IMR-90 (cell line): ENCODE data around the gene PYROXD2. TPM values are rescaled to one million over a fixed set of nuclear protein-coding genes. Genes with fewer than 3 reads are reported as not detected.

Experiments
- ATAC-seq: fragments of 200-7000 bp; cut with Tn5 transposase; 2 replicates; pipeline ENCODE4 v1.9.1; 2020; ENCODE audit warnings: low read depth, mild to moderate bottlenecking, moderate library complexity
- BruUV-seq: library from RNA; stranded (reverse); fragments of 400-500 nt; replicated peaks from 2 replicates; lab custom pipeline; 2021; lab: Mats Ljungman, UMichigan
- CTCF ChIA-PET: fragments of 300-600 bp; formaldehyde crosslinking; extraction: SDS; loops from one replicate; lab custom pipeline; 2021; ENCODE audit warnings: antibody characterized with exemption; lab: Yijun Ruan, JAX
- POLR2A ChIA-PET: fragments of 300-600 bp; sonication (Branson Sonifier 250); formaldehyde crosslinking; loops from one replicate; lab custom pipeline; 2022; ENCODE audit warnings: antibody characterized with exemption; ENCODE audit not compliant: unreplicated experiment; lab: Charles Lee
- DNase-seq: peaks from one replicate; pipeline ENCODE4 v3.0.0; 2013
- H2AFZ ChIP-seq: replicated peaks from 2 replicates; pipeline ENCODE3; 2013; ENCODE audit warnings: low read length, mild to moderate bottlenecking; ENCODE audit not compliant: poor library complexity
- H2AK5ac ChIP-seq: 2 replicates; pipeline ENCODE4 v1.6.1; 2013; ENCODE audit warnings: low read depth, low read length, inconsistent platforms
- H2AK9ac ChIP-seq: replicated peaks from 2 replicates; pipeline ENCODE3; 2013; ENCODE audit warnings: mild to moderate bottlenecking, low read depth, low read length, moderate library complexity; ENCODE audit not compliant: poor library complexity
- H2BK120ac ChIP-seq: 2 replicates; pipeline ENCODE4 v1.6.1; 2013; ENCODE audit warnings: low read depth, low read length, inconsistent platforms
- H2BK15ac ChIP-seq: 3 replicates; pipeline ENCODE4 v1.6.1; 2013; ENCODE audit warnings: low read depth, low read length, inconsistent platforms
- H2BK20ac ChIP-seq: 2 replicates; pipeline ENCODE4 v1.6.1; 2013; ENCODE audit warnings: low read depth, mild to moderate bottlenecking, inconsistent platforms, low read length, moderate library complexity
- H2BK5ac ChIP-seq: 2 replicates; pipeline ENCODE4 v1.6.1; 2013; ENCODE audit warnings: mild to moderate bottlenecking, low read depth, low read length, inconsistent platforms; ENCODE audit not compliant: poor library complexity, severe bottlenecking
- H3K14ac ChIP-seq: replicated peaks from 2 replicates; pipeline ENCODE4 v1.6.1; 2013; ENCODE audit warnings: low read depth, low read length, inconsistent platforms
- H3K18ac ChIP-seq: 2 replicates; pipeline ENCODE4 v1.6.1; 2013; ENCODE audit warnings: low read depth, low read length, control low read depth
- H3K23ac ChIP-seq: 2 replicates; pipeline ENCODE4 v1.6.1; 2013; ENCODE audit warnings: low read depth, low read length, inconsistent platforms
- H3K27ac ChIP-seq: 2 replicates; pipeline ENCODE4 v1.5.1; 2013; ENCODE audit warnings: mild to moderate bottlenecking, control low read depth, low read length; ENCODE audit not compliant: insufficient read depth
- H3K27me3 ChIP-seq: 2 replicates; pipeline ENCODE4 v1.6.1; 2013; ENCODE audit warnings: low read length; ENCODE audit not compliant: control insufficient read depth, insufficient read depth
- H3K36me3 ChIP-seq: 2 replicates; pipeline ENCODE4 v1.6.1; 2013; ENCODE audit warnings: low read length, mixed read lengths; ENCODE audit not compliant: control insufficient read depth, insufficient read depth
- H3K4ac ChIP-seq: 2 replicates; pipeline ENCODE4 v1.6.1; 2013; ENCODE audit warnings: low read depth, low read length, inconsistent platforms
- H3K4me1 ChIP-seq: 2 replicates; pipeline ENCODE4 v1.6.1; 2013; ENCODE audit warnings: low read length, mixed read lengths; ENCODE audit not compliant: control insufficient read depth, insufficient read depth
- H3K4me2 ChIP-seq: 2 replicates; pipeline ENCODE4 v1.6.1; 2013; ENCODE audit warnings: low read depth, mild to moderate bottlenecking, control low read depth, low read length, moderate library complexity
- H3K4me3 ChIP-seq: 2 replicates; pipeline ENCODE4 v1.5.1; 2013; ENCODE audit warnings: low read depth, mild to moderate bottlenecking, control low read depth, low read length, moderate library complexity; ENCODE audit not compliant: insufficient read depth
- H3K56ac ChIP-seq: 2 replicates; pipeline ENCODE4 v1.6.1; 2013; ENCODE audit warnings: low read length, inconsistent platforms; ENCODE audit not compliant: insufficient read depth; ENCODE audit errors: extremely low read depth
- H3K79me1 ChIP-seq, 2 experiments: 2 replicates each; pipeline ENCODE4 v1.6.1; 2013; ENCODE audit warnings: low read length in 2 of 2, inconsistent platforms in 1 of 2, low read depth in 1 of 2
- H3K9ac ChIP-seq: 2 replicates; pipeline ENCODE4 v1.6.1; 2013; ENCODE audit warnings: low read depth, low read length, control low read depth
- H3K9me1 ChIP-seq: 2 replicates; pipeline ENCODE4 v1.6.1; 2013; ENCODE audit warnings: low read length, inconsistent platforms; ENCODE audit not compliant: insufficient read depth
- H3K9me3 ChIP-seq: 2 replicates; pipeline ENCODE4 v1.6.1; 2013; ENCODE audit warnings: low read length; ENCODE audit not compliant: control insufficient read depth, insufficient read depth
- H4K20me1 ChIP-seq: 2 replicates; pipeline ENCODE4 v1.6.1; 2013; ENCODE audit warnings: low read length, inconsistent platforms; ENCODE audit not compliant: insufficient read depth
- H4K5ac ChIP-seq: 2 replicates; pipeline ENCODE4 v1.6.1; 2013; ENCODE audit warnings: mild to moderate bottlenecking, low read depth, low read length, control low read depth
- H4K8ac ChIP-seq, 2 experiments: 2 replicates each; pipeline ENCODE4 v1.6.1; 2013; ENCODE audit warnings: low read depth in 2 of 2, low read length in 2 of 2, control low read depth in 1 of 2, inconsistent platforms in 1 of 2
- H4K91ac ChIP-seq: 2 replicates; pipeline ENCODE4 v1.6.1; 2013; ENCODE audit warnings: low read depth, low read length, inconsistent platforms; ENCODE audit not compliant: insufficient read depth
- MAFK ChIP-seq: IDR thresholded peaks from 2 replicates; pipeline ENCODE4 v1.6.1; 2012; ENCODE audit warnings: low read depth, low read length, improper control_type of control experiment
- NFE2L2 ChIP-seq: fragments of 150-350 bp; IDR thresholded peaks from 2 replicates; pipeline ENCODE4 v1.6.1; 2016; ENCODE audit warnings: low read depth, mild to moderate bottlenecking, low read length
- POLR2A ChIP-seq: IDR thresholded peaks from 2 replicates; pipeline ENCODE4 v1.6.1; 2012; ENCODE audit warnings: mild to moderate bottlenecking, low read depth, low read length
- WGBS, 2 experiments: methylation state at CpG; one replicate each; pipeline versions ENCODE4 v1.1.5 to v1.1.7; 2013; ENCODE audit warnings: missing lambda C conversion rate in 2 of 2; ENCODE audit not compliant: insufficient read length in 1 of 2; ENCODE audit errors: extremely low coverage in 2 of 2; 5-methylcytosine and 5-hydroxymethylcytosine counted together
- dilution Hi-C: fragments of 300-500 bp; cut with HindIII; formaldehyde crosslinking; loops from one replicate; pipeline ENCODE4 v1.14.3; 2018; ENCODE audit warnings: low sequenced_read_pairs; ENCODE audit not compliant: unreplicated experiment
- in situ Hi-C: fragments of 300-500 bp; cut with MboI; formaldehyde crosslinking; loops from 3 replicates; pipeline ENCODE4 v1.14.3; 2019; ENCODE audit warnings: low sequenced_read_pairs, inconsistent platforms, mixed read lengths
- intact Hi-C: fragments of 100-400 bp; cut with micrococcal nuclease; formaldehyde crosslinking; loops from 2 replicates; pipeline ENCODE4 v1.10.0; 2022
- polyA plus RNA-seq, 3 experiments: library from polyadenylated mRNA; depleted of rRNA; stranded (reverse); fragments of >200 nt; gene quantifications; 2 replicates each; pipeline ENCODE4 v1.2.3, GENCODE V29; 2012; ENCODE audit warnings: low replicate concordance in 1 of 3
- total RNA-seq: library from RNA; depleted of rRNA; stranded (reverse); fragments of >200 nt; gene quantifications from 2 replicates; pipeline ENCODE4 v1.2.3, GENCODE V29; 2012

PYROXD2 gene
- total and polyA plus RNA-seq, 2 of the 4 experiments (the other 2 are of a cell fraction): 6.5 to 16.3 TPM

DNA sequence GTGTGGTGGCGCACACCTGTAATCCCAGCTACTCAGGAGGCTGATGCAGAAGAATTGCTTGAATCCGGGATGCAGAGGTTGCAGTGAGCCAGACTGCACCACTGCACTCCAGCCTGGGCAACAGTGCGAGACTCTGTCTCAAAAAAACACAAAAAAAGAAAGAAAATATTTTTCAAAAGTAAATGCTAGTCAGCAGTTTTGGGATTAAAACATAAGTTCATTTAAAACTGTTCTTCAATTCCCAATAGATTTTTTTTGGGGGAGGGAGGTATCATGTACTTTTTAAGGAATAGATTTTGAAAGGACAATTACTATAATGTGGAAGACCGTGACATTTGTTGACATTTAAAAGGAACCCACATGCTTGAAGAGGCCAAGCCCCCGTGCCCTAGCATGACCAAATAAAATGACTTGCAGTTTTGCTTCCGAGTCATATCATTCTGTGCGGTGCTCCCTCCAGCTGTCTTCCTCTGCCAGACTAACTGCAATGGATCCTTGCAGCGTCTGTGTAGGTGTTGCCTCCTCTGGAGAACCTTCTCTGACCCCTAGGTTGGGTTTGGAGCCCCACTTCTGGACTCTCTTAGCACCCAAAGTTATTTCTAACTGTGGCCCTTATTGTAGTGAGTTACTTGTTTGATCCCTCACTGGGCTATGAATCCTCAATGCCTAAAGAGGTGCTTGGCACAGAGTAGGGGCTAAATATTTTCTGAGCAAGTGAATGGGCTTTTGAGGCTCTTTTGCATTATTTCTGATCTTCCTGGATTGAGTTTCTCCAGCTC, 49.2 kb upstream of the PYROXD2 start:
- Histone ChIP-seq H3K9me1 (no peaks in the 10 kb centered on the region), H3K27ac (no peak overlapping the region), H4K91ac (no peak overlapping the region), H3K4me3 (no peak overlapping the region), H2BK120ac (no peak overlapping the region), H2BK15ac (no peak overlapping the region), H3K4me2 (no peak overlapping the region), H3K36me3 (no peaks in the 10 kb centered on the region), H2AFZ (peak overlapping the region; percentile 4), H2BK20ac (no peak overlapping the region), H3K9me3 (no peaks in the 10 kb centered on the region), H4K5ac (no peak overlapping the region), H3K23ac (no peak overlapping the region), H3K4ac (no peak overlapping the region; the same call in 1 of the 2 replicates), H3K79me1 (no peaks in the 10 kb centered on the region), H3K4me1 (peaks cover 4% of the 10 kb centered on the region), H2BK5ac (no peak overlapping the region), H3K9ac (no peak overlapping the region), H4K8ac (no peak overlapping the region), H3K14ac (no peak overlapping the region), H3K18ac (no peak overlapping the region), H4K20me1 (no peaks in the 10 kb centered on the region), H2AK5ac (no peak overlapping the region; the same call in 1 of the 2 replicates), H2AK9ac (no peak overlapping the region), H3K56ac (no peak overlapping the region), H3K27me3 (peaks cover 6% of the 10 kb centered on the region; the same call in 1 of the 2 replicates)
- intact Hi-C loops: no loop called here
- TF ChIP-seq POLR2A (no peak), MAFK (peak; percentile 40; the same call in 1 of the 2 replicates), NFE2L2 (peak; percentile 63)
- ATAC-seq: no peak
- CTCF ChIA-PET: no interaction called here
- 69% methylated on average over 2 of the region's 8 CpGs; no CpG with 5 or more reads in 1 of the 2 experiments for WGBS, 2 experiments
- BruUV-seq: no TSS peak
- dilution Hi-C loops: no loop called here
- in situ Hi-C loops: loop anchor here (5.0 to 10.0 kb wide), 2 partner anchors 198 to 781 kb away; no protein-coding TSS in a partner anchor
- POLR2A ChIA-PET: no interaction called here
- peak; percentile 12 for DNase-seq
